Gastrocnemius medialis (tissue), 4 donors: ENCODE results near the gene DAG1.
"Not testable (repeated sequence)": the region's sequence is repeated elsewhere in the genome, so short reads cannot be mapped to it uniquely, and the experiment has no call there.

Experiments used
- POLR2A ChIP-seq, 2 donors: fragments of 450-650 bp; IDR thresholded peaks; one replicate each; pipeline ENCODE4 v1.6.1; 2017; ENCODE audit warnings: antibody characterized with exemption in 2 of 2, mild to moderate bottlenecking in 2 of 2, moderate library complexity in 2 of 2
- TF ChIP-seq, protein P1 (sequence below), 5 experiments: fragments of 450-650 bp in 3 of 5; fragments of 200-600 bp in 2 of 5; sonication (generic) in 2 of 5; IDR thresholded peaks in 4 of 5; conservative IDR thresholded peaks in 1 of 5; 1 replicate in 4 of 5; 2 replicates in 1 of 5; pipeline ENCODE4 v1.5.1; 2016 to 2019; ENCODE audit warnings: antibody characterized with exemption in 5 of 5, mild to moderate bottlenecking in 3 of 5, moderate library complexity in 3 of 5

DNA sequence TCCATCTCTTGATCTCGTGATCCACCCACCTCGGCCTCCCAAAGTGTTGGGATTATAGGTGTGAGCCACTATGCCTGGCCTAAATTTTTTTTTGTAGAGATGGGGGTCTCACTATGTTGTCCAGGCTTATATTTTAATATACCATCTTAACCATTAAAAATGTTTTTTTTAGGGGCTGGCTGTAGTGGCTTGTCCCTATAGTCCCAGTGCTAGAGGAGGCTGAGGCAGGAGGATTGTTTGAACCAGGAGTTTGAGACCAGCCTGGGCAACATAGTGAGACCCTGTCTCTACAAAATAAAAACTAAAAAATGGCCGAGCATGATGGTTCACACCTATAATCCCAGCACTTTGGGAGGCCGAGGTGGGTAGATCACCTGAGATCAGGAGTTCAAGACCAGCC, 26.8 kb downstream of the DAG1 start:
- TF ChIP-seq, protein P1, sequence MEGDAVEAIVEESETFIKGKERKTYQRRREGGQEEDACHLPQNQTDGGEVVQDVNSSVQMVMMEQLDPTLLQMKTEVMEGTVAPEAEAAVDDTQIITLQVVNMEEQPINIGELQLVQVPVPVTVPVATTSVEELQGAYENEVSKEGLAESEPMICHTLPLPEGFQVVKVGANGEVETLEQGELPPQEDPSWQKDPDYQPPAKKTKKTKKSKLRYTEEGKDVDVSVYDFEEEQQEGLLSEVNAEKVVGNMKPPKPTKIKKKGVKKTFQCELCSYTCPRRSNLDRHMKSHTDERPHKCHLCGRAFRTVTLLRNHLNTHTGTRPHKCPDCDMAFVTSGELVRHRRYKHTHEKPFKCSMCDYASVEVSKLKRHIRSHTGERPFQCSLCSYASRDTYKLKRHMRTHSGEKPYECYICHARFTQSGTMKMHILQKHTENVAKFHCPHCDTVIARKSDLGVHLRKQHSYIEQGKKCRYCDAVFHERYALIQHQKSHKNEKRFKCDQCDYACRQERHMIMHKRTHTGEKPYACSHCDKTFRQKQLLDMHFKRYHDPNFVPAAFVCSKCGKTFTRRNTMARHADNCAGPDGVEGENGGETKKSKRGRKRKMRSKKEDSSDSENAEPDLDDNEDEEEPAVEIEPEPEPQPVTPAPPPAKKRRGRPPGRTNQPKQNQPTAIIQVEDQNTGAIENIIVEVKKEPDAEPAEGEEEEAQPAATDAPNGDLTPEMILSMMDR (IDR thresholded peaks at IDR 0.05 in 4 of 5, conservative IDR thresholded peaks at IDR 0.05 in 1 of 5) = not testable (repeated sequence)
- not testable (repeated sequence) for TF ChIP-seq POLR2A (IDR thresholded peaks at IDR 0.05)
